GM12891 (cell line): ENCODE results near the gene LCN6.

Source experiments
- DNase-seq: peaks from one replicate; pipeline ENCODE4 v3.0.0; 2011; ENCODE audit warnings: low spot score; ENCODE audit not compliant: insufficient read length
- FAIRE-seq: peaks from 2 replicates; lab custom pipeline; 2011; peaks lifted over from hg19 to GRCh38; lab: Jason Lieb, UNC
- PAX5 ChIP-seq: IDR thresholded peaks from 2 replicates; pipeline ENCODE4 v1.6.1; 2011; ENCODE audit warnings: low read length, moderate library complexity, mild to moderate bottlenecking; ENCODE audit not compliant: insufficient read depth, severe bottlenecking
- POLR2A ChIP-seq: IDR thresholded peaks from 2 replicates; pipeline ENCODE4 v1.6.1; 2011; ENCODE audit warnings: low read depth, low read length, control low read depth
- POLR2AphosphoS5 ChIP-seq: IDR thresholded peaks from 2 replicates; pipeline ENCODE4 v1.6.1; 2011; ENCODE audit warnings: low read depth, low read length, control low read depth
- POU2F2 ChIP-seq: IDR thresholded peaks from 2 replicates; pipeline ENCODE4 v1.6.1; 2011; ENCODE audit warnings: low read depth, mild to moderate bottlenecking, control low read depth, low read length, moderate library complexity
- SPI1 ChIP-seq: IDR thresholded peaks from 2 replicates; pipeline ENCODE4 v1.6.1; 2011; ENCODE audit warnings: low read depth, low read length, control low read depth
- TAF1 ChIP-seq: IDR thresholded peaks from 2 replicates; pipeline ENCODE4 v1.6.1; 2011; ENCODE audit warnings: low read depth, low read length, control low read depth

Gene LCN6

DNA sequence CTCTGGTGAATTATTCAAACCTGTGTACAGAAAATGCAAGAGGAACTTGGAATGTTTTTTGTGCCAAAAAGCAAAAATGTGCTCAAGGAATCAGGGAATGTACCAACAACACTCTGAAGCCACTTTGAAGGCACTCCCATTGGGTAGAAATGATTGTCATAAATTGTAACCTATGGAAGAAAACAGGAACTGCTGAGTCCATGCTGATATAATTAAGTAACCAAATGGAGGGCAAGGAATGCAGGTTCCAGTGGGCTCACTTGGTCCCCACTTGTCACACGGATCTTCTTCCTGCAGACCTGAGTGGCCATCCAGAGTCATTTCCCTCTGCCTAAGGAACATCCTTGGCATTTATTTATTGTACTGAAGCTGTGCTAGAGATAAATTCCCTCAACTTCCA is 2.9 kb upstream of the LCN6 start:
- TF ChIP-seq POLR2AphosphoS5 (no peak), POLR2A (no peak), SPI1 (peak; percentile 18; the same call in 1 of the 2 replicates), PAX5 (no peak)
- no peak for FAIRE-seq

DNA sequence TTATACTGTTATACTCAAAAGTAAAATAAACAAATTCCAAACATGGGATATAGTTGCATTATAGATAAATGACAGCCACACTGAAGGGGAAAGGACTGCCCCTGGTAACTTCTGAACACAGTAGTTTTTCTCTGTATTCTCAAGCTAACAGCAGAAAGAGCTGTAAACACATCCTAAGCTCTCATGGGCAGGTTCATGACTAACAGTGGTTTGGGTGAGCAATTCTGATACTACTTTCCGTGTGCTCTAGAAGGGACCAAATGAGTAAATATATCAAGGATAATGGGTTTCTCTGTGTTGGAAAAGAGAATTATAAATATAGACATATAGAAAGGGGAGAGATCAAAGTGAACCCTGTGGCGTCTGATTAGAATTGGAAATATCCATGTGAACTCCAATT is 2.2 kb upstream of the LCN6 start:
- no peak for DNase-seq
- peak; percentile 28 for FAIRE-seq
- TF ChIP-seq PAX5 (no peak), POLR2A (no peak), POU2F2 (no peak), POLR2AphosphoS5 (no peak), TAF1 (no peak), SPI1 (no peak)

More for the DNA sequence above, 2.9 kb upstream of the LCN6 start:
- DNase-seq, result no peak

DNA sequence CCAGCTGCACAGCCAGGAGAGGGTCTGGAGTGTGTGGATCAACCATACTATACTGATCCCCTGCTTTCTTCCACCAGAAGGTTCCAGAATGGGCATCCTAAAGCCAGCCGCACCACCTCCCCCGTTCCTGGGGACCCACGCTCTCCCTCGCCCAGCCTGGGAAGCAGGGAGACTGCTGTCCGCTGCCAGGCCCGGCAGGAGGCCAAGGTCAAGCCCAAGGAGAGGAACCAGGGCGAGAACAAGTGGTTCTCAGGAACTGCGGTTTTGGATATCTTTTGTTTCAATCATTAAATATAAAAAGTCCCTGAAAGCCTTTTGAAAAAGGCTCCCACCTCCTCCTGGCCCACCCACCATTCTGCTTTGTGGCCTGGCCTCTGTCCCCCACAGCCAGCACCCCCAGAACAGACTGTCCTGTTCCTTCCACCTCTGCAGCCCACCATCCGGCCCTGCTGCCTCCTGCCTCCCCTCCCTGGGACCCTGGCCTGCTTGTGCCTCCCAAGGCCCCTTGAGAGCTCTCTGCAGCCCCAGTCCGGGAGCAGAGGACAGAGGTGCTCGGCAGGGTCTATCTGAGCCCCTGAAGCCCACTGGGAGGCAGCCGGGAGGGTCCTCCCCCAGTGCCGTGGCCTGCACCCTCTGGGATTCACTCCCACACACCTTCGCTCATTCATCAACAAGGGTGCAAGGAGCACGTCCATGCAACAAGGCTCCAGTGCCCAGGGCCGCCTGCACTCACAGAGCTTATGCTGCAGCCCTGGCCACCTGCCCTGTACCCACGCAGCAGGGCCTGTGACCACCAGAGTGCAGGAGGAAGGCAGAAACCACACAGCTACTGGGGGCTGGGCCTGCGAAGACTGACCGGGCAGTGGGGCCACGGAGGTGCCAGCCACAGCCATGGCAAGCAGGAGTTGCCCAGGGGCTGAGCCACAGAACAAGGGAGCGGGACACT is 614 bp upstream of the LCN6 start:
- DNase-seq (no peak), FAIRE-seq (no peak)
- TF ChIP-seq SPI1 (no peak), POU2F2 (no peak), PAX5 (no peak), POLR2A (no peak), POLR2AphosphoS5 (no peak), TAF1 (no peak)

DNA sequence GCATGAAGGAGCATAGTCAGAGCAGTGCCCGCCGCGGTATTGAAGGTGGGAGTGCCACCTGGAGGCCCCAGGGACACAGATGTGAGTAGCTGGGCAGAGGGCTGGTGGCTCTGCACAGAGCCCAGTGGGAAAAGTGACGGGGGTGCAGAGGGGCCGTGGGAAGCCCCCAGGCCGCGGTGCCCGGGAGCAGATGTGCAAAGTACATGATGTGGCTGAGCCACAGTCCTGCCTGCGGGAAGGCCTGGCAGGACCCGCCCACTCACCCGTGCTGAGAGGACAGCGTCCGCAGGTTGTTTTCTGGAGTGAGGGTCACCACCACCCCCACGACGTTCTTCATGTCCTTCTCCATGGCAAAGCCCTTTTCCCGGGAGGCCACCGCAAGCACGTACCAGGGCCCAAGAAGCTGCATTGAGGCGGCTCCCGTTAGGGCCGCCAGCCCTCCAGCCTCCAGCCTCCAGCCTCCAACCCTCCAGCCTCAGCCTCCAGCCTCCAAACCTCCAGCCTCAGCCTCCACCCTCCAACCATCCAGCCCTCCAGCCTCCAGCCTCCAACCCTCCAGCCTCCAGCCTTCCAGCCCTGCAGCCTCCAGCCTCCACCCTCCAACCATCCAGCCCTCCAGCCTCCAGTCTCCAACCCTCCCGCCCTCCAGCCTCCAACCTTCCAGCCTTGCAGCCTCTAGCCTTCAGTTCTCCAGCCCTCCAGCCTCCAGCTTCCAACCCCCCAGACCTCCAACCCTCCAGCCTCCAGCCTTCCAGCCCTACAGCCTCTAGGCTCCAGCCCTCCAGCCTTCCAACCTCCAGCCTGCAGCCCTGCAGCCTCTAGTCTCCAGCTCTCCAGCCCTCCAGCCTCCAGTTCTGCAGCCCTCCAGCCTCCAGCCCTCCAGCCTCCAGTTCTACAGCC is 914 bp downstream of the LCN6 start:
- FAIRE-seq (no peak), DNase-seq (no peak)

DNA sequence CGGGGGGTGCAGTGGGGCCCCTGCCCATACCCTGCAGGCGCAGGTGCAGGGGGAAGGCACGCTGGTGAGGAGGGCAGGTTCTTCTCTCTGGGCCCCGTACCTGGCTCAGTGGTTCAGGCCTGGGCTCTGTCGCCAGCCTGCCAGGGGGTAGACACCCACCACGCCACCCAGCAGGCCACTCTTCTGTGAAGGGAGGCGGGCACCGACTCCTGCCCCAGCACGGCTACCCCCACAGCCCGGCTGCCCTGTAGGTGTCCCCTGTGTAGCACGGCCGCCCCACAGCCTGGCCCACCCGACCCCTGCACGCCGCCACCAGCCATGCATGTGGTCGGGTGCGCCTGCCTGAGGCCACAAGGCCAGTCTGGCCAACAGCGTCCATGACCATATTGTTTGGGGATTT is 1.7 kb downstream of the LCN6 start:
- TF ChIP-seq POLR2AphosphoS5 (no peak), PAX5 (no peak), SPI1 (no peak), TAF1 (no peak), POU2F2 (no peak), POLR2A (no peak)
- FAIRE-seq (no peak), DNase-seq (no peak)

More for the DNA sequence above, 914 bp downstream of the LCN6 start:
- TF ChIP-seq POU2F2 (no peak), PAX5 (no peak), POLR2AphosphoS5 (no peak), TAF1 (no peak), POLR2A (no peak), SPI1 (no peak)

DNA sequence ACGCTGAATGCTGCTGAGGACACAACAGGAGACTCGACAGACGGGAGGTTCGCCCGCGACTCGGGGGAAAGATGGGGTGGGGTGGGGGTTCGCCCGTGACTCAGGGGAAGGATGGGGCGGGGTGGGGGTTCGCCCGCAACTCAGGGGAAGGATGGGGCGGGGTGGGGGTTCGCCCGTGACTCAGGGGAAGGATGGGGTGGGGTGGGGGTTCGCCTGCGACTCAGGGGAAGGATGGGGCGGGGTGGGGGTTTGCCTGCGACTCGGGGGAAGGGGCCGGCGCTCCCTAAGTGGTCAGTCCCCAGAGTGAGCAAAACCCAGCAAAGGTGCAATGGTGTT is 2.2 kb downstream of the LCN6 start:
- no peak for TF ChIP-seq POU2F2
- FAIRE-seq (no peak), DNase-seq (no peak)

DNA sequence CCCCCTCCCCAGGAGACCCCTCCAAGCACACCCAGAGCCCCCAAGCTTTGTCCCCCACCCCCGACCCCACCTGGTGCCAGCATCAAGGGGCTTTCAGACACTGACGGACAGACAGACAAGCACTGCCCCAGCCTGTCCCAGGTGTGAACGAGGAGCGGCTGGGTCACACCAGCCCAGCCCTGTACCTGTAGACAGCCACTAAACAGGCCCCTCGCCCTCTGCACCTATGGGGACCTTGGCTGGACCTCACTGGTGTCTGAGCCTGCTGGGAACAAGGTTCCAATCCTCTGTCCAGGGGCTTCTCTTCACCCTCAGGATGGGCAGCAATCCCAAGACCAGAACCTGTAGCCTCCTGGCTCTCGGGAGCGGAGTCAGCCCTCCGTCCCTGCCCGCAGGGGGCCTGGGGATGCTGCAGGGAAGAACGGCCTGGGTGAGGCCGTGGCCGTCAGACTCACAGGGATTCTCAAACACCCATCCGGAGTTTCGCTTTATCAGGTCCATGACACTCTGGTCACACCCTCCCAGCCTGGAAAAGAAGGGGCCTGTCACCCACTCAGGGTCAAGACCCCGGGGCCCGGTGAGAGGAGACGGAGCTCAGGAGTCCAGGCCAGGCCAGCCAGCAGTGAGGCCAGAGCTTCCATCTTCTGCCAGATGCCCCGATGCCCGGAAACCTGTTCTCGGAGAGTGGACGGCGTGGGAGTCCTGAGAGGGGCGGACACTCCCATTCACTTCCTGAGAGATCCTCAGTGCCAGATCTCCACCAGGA is 2.8 kb downstream of the LCN6 start:
- TF ChIP-seq PAX5 (no peak), SPI1 (no peak), POLR2A (no peak), POU2F2 (no peak), TAF1 (no peak), POLR2AphosphoS5 (no peak)
- FAIRE-seq, result no peak
- no peak for DNase-seq

DNA sequence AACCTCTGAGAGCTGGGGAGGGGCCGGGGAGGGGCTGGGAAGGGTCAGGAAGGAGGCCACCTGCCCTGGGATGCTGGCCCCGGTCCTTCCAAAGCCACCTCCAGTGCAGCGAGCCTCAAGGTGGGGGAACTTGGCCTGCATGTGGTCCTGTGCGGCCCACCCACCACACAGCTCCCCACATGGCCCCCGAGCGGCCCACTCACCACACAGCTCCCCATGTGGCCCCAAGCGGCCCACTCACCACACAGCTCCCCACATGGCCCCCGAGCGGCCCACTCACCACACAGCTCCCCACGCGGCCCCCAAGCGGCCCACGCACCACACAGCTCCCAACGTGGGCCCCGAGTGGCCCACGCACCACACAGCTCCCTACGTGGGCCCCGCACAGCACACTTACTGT is 3.6 kb downstream of the LCN6 start:
- FAIRE-seq (no peak), DNase-seq (no peak)
- no peak for TF ChIP-seq TAF1
- no peak for TF ChIP-seq POLR2AphosphoS5
- no peak for TF ChIP-seq POLR2A
- TF ChIP-seq SPI1, result no peak
- no peak for TF ChIP-seq PAX5
- no peak for TF ChIP-seq POU2F2

DNA sequence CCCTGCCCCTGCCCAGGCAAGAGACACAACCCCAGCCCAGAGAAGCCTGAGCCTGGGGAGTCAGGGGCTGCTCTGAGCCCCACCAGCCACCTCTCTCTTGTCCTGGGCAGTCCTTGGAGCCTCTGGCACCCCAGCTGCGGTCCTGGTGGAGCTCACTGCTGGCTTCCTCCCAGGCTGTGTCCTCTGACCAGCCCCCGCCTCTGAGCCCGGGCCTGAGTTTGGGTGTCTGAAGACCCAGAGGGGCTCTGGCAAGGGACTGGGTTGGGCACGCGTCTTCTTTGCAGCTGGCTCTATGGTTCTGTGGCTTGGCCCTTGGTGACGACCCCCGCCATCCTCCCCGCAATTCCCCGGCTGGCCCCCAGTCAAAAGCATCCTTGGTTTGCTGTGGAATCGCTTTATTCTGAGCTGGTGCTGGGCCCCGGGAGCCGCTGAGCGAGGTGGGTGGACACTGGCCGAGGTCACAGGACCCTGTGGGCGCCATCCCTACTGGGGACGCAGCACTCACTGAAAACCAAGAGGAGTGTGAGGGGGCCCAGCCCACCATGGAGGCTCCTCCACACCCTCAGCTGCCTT is 4.6 kb downstream of the LCN6 start:
- TF ChIP-seq POLR2AphosphoS5 (no peak), POU2F2 (no peak), SPI1 (no peak), TAF1 (no peak), PAX5 (no peak), POLR2A (no peak)
- FAIRE-seq, result no peak
- no peak for DNase-seq
